HepG2 (cell line): ENCODE data around the gene SPACDR. TPM values are rescaled to one million over a fixed set of nuclear protein-coding genes. Genes with fewer than 3 reads are reported as not detected.
A peak's percentile ranks its signal among the peaks of the same experiment; 100 is the strongest.

Source experiments
- BCL3 ChIP-seq: sonication (generic); formaldehyde crosslinking; IDR thresholded peaks from 2 replicates; pipeline ENCODE4 v1.5.1; 2020; ENCODE audit warnings: mild to moderate bottlenecking, missing genetic modification reagents, moderate library complexity
- CHCHD3 ChIP-seq: sonication (generic); formaldehyde crosslinking; IDR thresholded peaks from 2 replicates; pipeline ENCODE4 v1.8.0; 2022; ENCODE audit warnings: mild to moderate bottlenecking, missing genetic modification reagents, moderate library complexity
- DRAP1 ChIP-seq: IDR thresholded peaks from 2 replicates; pipeline ENCODE4 v1.6.1; 2016; ENCODE audit warnings: missing genetic modification reagents, missing compliant biosample characterization
- E2F2 ChIP-seq: sonication (generic); formaldehyde crosslinking; IDR thresholded peaks from 2 replicates; pipeline ENCODE4 v1.4.0; 2020; ENCODE audit warnings: missing genetic modification reagents, borderline replicate concordance
- ELK4 ChIP-seq: sonication (generic); formaldehyde crosslinking; IDR thresholded peaks from 2 replicates; pipeline ENCODE4 v1.9.0; 2021; ENCODE audit warnings: missing genetic modification reagents, borderline replicate concordance
- JARID2 ChIP-seq: sonication (generic); formaldehyde crosslinking; IDR thresholded peaks from 2 replicates; pipeline ENCODE4 v1.8.1; 2023; ENCODE audit warnings: missing genetic modification reagents, inconsistent platforms; ENCODE audit not compliant: insufficient replicate concordance
- KLF11 ChIP-seq: IDR thresholded peaks from 2 replicates; pipeline ENCODE4 v1.6.1; 2016; ENCODE audit warnings: missing compliant biosample characterization
- MLXIP ChIP-seq: sonication (generic); formaldehyde crosslinking; IDR thresholded peaks from 2 replicates; pipeline ENCODE4 v1.9.0; 2021; ENCODE audit warnings: missing genetic modification reagents, borderline replicate concordance
- RFXAP ChIP-seq: sonication (generic); formaldehyde crosslinking; IDR thresholded peaks from 2 replicates; pipeline ENCODE4 v1.4.0; 2020; ENCODE audit warnings: missing genetic modification reagents, borderline replicate concordance
- SKI ChIP-seq: fragments of 450-650 bp; IDR thresholded peaks from one replicate; pipeline ENCODE4 v1.6.1; 2018; ENCODE audit warnings: mild to moderate bottlenecking; ENCODE audit not compliant: partially characterized antibody
- TAF15 ChIP-seq: fragments of 200-400 bp; formaldehyde crosslinking; IDR thresholded peaks from one replicate; pipeline ENCODE4 v1.6.1; 2018; ENCODE audit warnings: mild to moderate bottlenecking, low read depth, low read length; ENCODE audit not compliant: poor library complexity, severe bottlenecking
- ZBTB3 ChIP-seq: sonication (generic); formaldehyde crosslinking; IDR thresholded peaks from 2 replicates; pipeline ENCODE4 v1.4.0; 2020; ENCODE audit warnings: low read depth, mild to moderate bottlenecking, moderate library complexity, missing genetic modification reagents, borderline replicate concordance
- ZBTB7A ChIP-seq: sonication (generic); formaldehyde crosslinking; IDR thresholded peaks from 2 replicates; pipeline ENCODE4 v1.8.0; 2022; ENCODE audit warnings: mild to moderate bottlenecking, missing genetic modification reagents
- ZNF280D ChIP-seq: sonication (generic); formaldehyde crosslinking; IDR thresholded peaks from 2 replicates; pipeline ENCODE4 v1.5.1; 2020; ENCODE audit warnings: mild to moderate bottlenecking, missing genetic modification reagents
- ZNF335 ChIP-seq: sonication (generic); formaldehyde crosslinking; IDR thresholded peaks from 2 replicates; pipeline ENCODE4 v1.4.0; 2020; ENCODE audit warnings: missing genetic modification reagents
- ZNF777 ChIP-seq: sonication (generic); formaldehyde crosslinking; IDR thresholded peaks from 2 replicates; pipeline ENCODE4 v1.4.0; 2020; ENCODE audit warnings: missing genetic modification reagents
- ZSCAN25 ChIP-seq: sonication (generic); formaldehyde crosslinking; IDR thresholded peaks from 2 replicates; pipeline ENCODE4 v1.8.0; 2022; ENCODE audit warnings: mild to moderate bottlenecking, missing genetic modification reagents
- polyA plus RNA-seq, 8 experiments: library from polyadenylated mRNA; depleted of rRNA in 3 of 8; stranded (reverse) in 7 of 8; unstranded in 1 of 8; fragments of >200 nt; fragmentation: Illumina TruSeq in 4 of 8; extraction: Trizol in 4 of 8; gene quantifications; 2 replicates each; pipeline versions ENCODE4 v1.2.1 to v1.2.3, GENCODE V29; 2011 to 2016; ENCODE audit warnings: low read depth in 4 of 8, missing spikeins in 1 of 8, mixed read lengths in 1 of 8; ENCODE audit not compliant: insufficient read depth in 1 of 8
- total RNA-seq, 5 experiments: library from RNA; depleted of rRNA; stranded (reverse); fragments of >200 nt; fragmentation: Illumina TruSeq; extraction: Trizol; gene quantifications; 2 replicates each; pipeline ENCODE4 v1.2.3, GENCODE V29; 2016; ENCODE audit warnings: low read depth in 1 of 5

SPACDR gene
- total and polyA plus RNA-seq, 2 of the 13 experiments (the other 11 are each of a cell fraction or from before 2014, with no cell fraction given): 0.41 TPM; not detected in 1

GRCh38 chr7:100428199-100428966 is 35.7 kb downstream of the SPACDR start, which contains the start of gene ZCWPW1 (continued):
- TF ChIP-seq JARID2 (CRISPR knock-in tag): peak; percentile 9
- TF ChIP-seq RFXAP (CRISPR knock-in tag): peak; percentile 68; the same call in 1 of the 2 replicates
- peak; percentile 16; the same call in 1 of the 2 replicates for TF ChIP-seq ZNF777 (CRISPR knock-in tag)
- TF ChIP-seq ZNF335 (CRISPR knock-in tag): peak; percentile 100
- TF ChIP-seq E2F2 (CRISPR knock-in tag): peak; percentile 27; the same call in 1 of the 2 replicates
- no peak; the same call in none of the 2 replicates for TF ChIP-seq ZBTB3 (CRISPR knock-in tag)
- peak; percentile 95 for TF ChIP-seq TAF15
- peak; percentile 78 for TF ChIP-seq ZBTB7A (CRISPR knock-in tag)
- TF ChIP-seq ZNF280D (CRISPR knock-in tag): peak; percentile 65; the same call in 1 of the 2 replicates
- peak; percentile 97 for TF ChIP-seq DRAP1 (CRISPR knock-in tag)
- no peak for TF ChIP-seq BCL3 (CRISPR knock-in tag)
- TF ChIP-seq ZSCAN25 (CRISPR knock-in tag): peak; percentile 21; the same call in 1 of the 2 replicates
- peak; percentile 83; the same call in 1 of the 2 replicates for TF ChIP-seq ELK4 (CRISPR knock-in tag)
- 0 out of 2 replicates have a peak, but pooled peaks have one; percentile 36 for TF ChIP-seq CHCHD3 (CRISPR knock-in tag)
- peak; percentile 75 for TF ChIP-seq KLF11 (CRISPR knock-in tag)
- peak; percentile 93; the same call in 1 of the 2 replicates for TF ChIP-seq MLXIP (CRISPR knock-in tag)
- peak; percentile 11 for TF ChIP-seq SKI
